ENCODE results near the gene SERPINB4. TPM values are rescaled to one million over a fixed set of nuclear protein-coding genes. Genes with fewer than 3 reads are reported as not detected.
"Not testable (repeated sequence)": the region's sequence is repeated elsewhere in the genome, so short reads cannot be mapped to it uniquely, and the experiment has no call there.

SERPINB4 gene
- total and polyA plus RNA-seq, 2 donors (not counting 1 experiment from before 2014, with no cell fraction given): not detected

- CTCF ChIA-PET, DNase-seq: not testable (repeated sequence)
Measured at GRCh38 chr18:63641157-63641680, 2.8 kb downstream of the SERPINB4 start.

GRCh38 chr18:63637703-63638102 is 6.4 kb downstream of the SERPINB4 start:
- Mint-ChIP-seq H3K27me3 (no peaks in the 10 kb centered on the region), H3K27ac (no peak overlapping the region), H3K9me3 (ENCODE audit: insufficient read depth) (no peaks in the 10 kb centered on the region), H3K4me3 (no peak overlapping the region), H3K4me1 (no peaks in the 10 kb centered on the region)
- no peaks in the 10 kb centered on the region for H3K36me3 ChIP-seq (replicated peaks in 1 of 2; ENCODE audit: control extremely low read depth in 1 of 2, control insufficient read depth in 1 of 2, extremely low read depth in 1 of 2, insufficient read depth in 2 of 2, low read length in 1 of 2)
- no peak overlapping the region for H3K9ac ChIP-seq (ENCODE audit: low read length)
- no peaks in the 10 kb centered on the region for H3K9me3 ChIP-seq (ENCODE audit: control extremely low read depth in 1 of 3, control insufficient read depth in 2 of 3, insufficient read depth in 1 of 3, low read length in 2 of 3)
- H3K79me2 ChIP-seq (ENCODE audit: control insufficient read depth, insufficient read depth, low read length): no peaks in the 10 kb centered on the region
- intact Hi-C loops (cut with micrococcal nuclease): no loop called here
- TF ChIP-seq EZH2 (IDR thresholded peaks at IDR 0.05; ENCODE audit: borderline replicate concordance, insufficient read depth, low read depth, low read length, poor library complexity, severe bottlenecking): no peak
- no peak for TF ChIP-seq CTCF (IDR thresholded peaks at IDR 0.05)
- ChIA-PET CTCF (no interaction called here), POLR2A (no interaction called here)
- no peak for DNase-seq
- no peak overlapping the region for H3K4me3 ChIP-seq (ENCODE audit: control extremely low read depth in 1 of 5, extremely low read depth in 1 of 5, insufficient read depth in 1 of 5, low read depth in 2 of 5, low read length in 4 of 5)
- no CpG with 5 or more reads among the region's 6 CpGs for WGBS (ENCODE audit: insufficient coverage)
- no peaks in the 10 kb centered on the region for H3K4me1 ChIP-seq (ENCODE audit: control insufficient read depth in 2 of 2, insufficient read depth in 2 of 2, low read length in 2 of 2)
- H3K27me3 ChIP-seq (replicated peaks in 1 of 4; ENCODE audit: control extremely low read depth in 1 of 4, control insufficient read depth in 3 of 4, insufficient read depth in 4 of 4, low read length in 3 of 4): no peaks in the 10 kb centered on the region
- H3K4me2 ChIP-seq (replicated peaks; ENCODE audit: low read depth, low read length, poor library complexity, severe bottlenecking): no peak overlapping the region
- no peaks in the 10 kb centered on the region for H4K20me1 ChIP-seq (ENCODE audit: control insufficient read depth, insufficient read depth, low read length, poor library complexity, severe bottlenecking)
- H2AFZ ChIP-seq (ENCODE audit: insufficient read depth, low read depth, low read length, poor library complexity, severe bottlenecking): no peak overlapping the region
- H3K27ac ChIP-seq (ENCODE audit: low read length in 2 of 2): no peak overlapping the region
- ATAC-seq (ENCODE audit: low read depth): no peak

More at GRCh38 chr18:63641157-63641680, 2.8 kb downstream of the SERPINB4 start:
- H3K4me2 ChIP-seq (replicated peaks; ENCODE audit: low read depth, low read length, poor library complexity, severe bottlenecking); H3K4me3 Mint-ChIP-seq; H3K9me3 Mint-ChIP-seq (ENCODE audit: insufficient read depth); ATAC-seq (ENCODE audit: low read depth); H3K4me3 ChIP-seq (ENCODE audit: control extremely low read depth in 1 of 5, extremely low read depth in 1 of 5, insufficient read depth in 1 of 5, low read depth in 2 of 5, low read length in 4 of 5); intact Hi-C loops (cut with micrococcal nuclease); H4K20me1 ChIP-seq (ENCODE audit: control insufficient read depth, insufficient read depth, low read length, poor library complexity, severe bottlenecking); H3K27me3 Mint-ChIP-seq; H3K79me2 ChIP-seq (ENCODE audit: control insufficient read depth, insufficient read depth, low read length); H3K27ac Mint-ChIP-seq; H3K4me1 Mint-ChIP-seq; H2AFZ ChIP-seq (ENCODE audit: insufficient read depth, low read depth, low read length, poor library complexity, severe bottlenecking); H3K27ac ChIP-seq (ENCODE audit: low read length in 2 of 2); H3K9ac ChIP-seq (ENCODE audit: low read length); H3K36me3 ChIP-seq (replicated peaks in 1 of 2; ENCODE audit: control extremely low read depth in 1 of 2, control insufficient read depth in 1 of 2, extremely low read depth in 1 of 2, insufficient read depth in 2 of 2, low read length in 1 of 2); H3K27me3 ChIP-seq (replicated peaks in 1 of 4; ENCODE audit: control extremely low read depth in 1 of 4, control insufficient read depth in 3 of 4, insufficient read depth in 4 of 4, low read length in 3 of 4); H3K9me3 ChIP-seq (ENCODE audit: control extremely low read depth in 1 of 3, control insufficient read depth in 2 of 3, insufficient read depth in 1 of 3, low read length in 2 of 3); H3K4me1 ChIP-seq (ENCODE audit: control insufficient read depth in 2 of 2, insufficient read depth in 2 of 2, low read length in 2 of 2); POLR2A ChIA-PET: not testable (repeated sequence)
- WGBS (ENCODE audit: insufficient coverage): 80% methylated on average over 1 of the region's 4 CpGs
